Measurements from ENCODE around the gene CREBZF. TPM values are rescaled to one million over a fixed set of nuclear protein-coding genes. Genes with fewer than 3 reads are reported as not detected.

Gene CREBZF
- total and polyA plus RNA-seq, 9 of the 15 experiments (the other 6 are each of a cell fraction or from before 2014, with no cell fraction given) = 7.2 to 70.2 (median 40.5) TPM

DNA sequence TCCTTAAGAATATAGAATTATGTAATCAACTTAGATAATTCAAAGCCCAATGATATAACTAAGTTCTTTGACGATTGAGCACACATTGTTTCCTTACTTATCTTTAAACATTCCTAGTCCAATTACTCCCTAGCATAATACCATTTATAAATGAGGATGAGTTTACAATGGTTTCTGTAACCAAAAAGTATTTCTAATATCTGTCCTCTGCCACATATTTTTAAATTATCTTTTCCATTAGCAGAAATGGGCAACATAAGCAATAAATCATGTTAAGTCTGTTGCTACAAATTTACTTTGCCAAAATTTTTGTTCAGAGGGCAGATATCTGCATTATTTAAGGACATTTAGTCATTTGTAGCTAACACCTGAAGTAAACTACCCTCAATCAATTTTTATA, 6.7 kb downstream of the CREBZF start (continued):
- TF ChIP-seq REST (IDR thresholded peaks at IDR 0.05; ENCODE audit: borderline replicate concordance) (no peak), REST (CRISPR knock-in tag; IDR thresholded peaks at IDR 0.05; ENCODE audit: low read depth) (no peak)

DNA sequence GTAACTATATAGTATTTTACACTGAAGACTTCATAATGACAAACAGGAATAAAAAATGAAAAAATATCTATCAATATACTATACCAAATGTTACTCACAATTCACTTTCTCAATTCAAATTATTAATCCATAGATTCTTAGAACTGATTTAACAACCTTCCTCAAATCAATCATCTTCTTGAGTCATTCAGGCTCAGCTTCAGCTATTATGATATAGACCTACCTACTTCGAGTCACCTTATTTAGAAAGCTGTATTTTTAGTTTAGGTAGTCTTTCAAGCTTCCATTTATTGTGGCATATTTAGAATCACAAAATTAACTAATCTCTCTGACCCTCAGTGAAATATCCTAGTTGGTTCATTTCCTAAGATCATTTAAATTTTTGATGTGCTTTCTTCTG, 8.2 kb downstream of the CREBZF start:
- CTCF ChIA-PET (ENCODE audit: low intra/inter-chr PET ratio) = no interaction called here
- TF ChIP-seq NCOA2 (IDR thresholded peaks at IDR 0.05; ENCODE audit: partially characterized antibody in 2 of 2) (no peak), CHD1 (IDR thresholded peaks at IDR 0.05; ENCODE audit: low read length) (no peak), POLR2A (conservative IDR thresholded peaks at IDR 0.05) (peak; percentile 31; the same call in 1 of the 2 replicates)
- no peaks in the 10 kb centered on the region for H3K9me3 ChIP-seq (replicated peaks; ENCODE audit: control insufficient read depth, insufficient read depth, low read depth, low read length)
- no peaks in the 10 kb centered on the region for H3K27me3 ChIP-seq (ENCODE audit: control insufficient read depth in 2 of 2, insufficient read depth in 2 of 2, low read length in 2 of 2)
- ATAC-seq (no peak), DNase-seq (ENCODE audit: extremely low read depth in 1 of 4, low spot score in 3 of 4) (no peak), FAIRE-seq (no peak)
- no peak overlapping the region for H3K4me3 ChIP-seq
- intact Hi-C loops (cut with micrococcal nuclease) (no loop called here), in situ Hi-C loops (cut with MboI) (no loop called here)
- no peak overlapping the region for H3K4me2 ChIP-seq (ENCODE audit: insufficient read depth, low read length)
- no peaks in the 10 kb centered on the region for H3K9me1 ChIP-seq (ENCODE audit: control insufficient read depth, insufficient read depth, low read length)
- H3K36me3 ChIP-seq (ENCODE audit: control insufficient read depth, insufficient read depth, low read length) = peaks cover 84% of the 10 kb centered on the region
- H3K9ac ChIP-seq (ENCODE audit: insufficient read depth in 1 of 2, low read depth in 2 of 2, low read length in 2 of 2) = no peak overlapping the region
- WGBS (ENCODE audit: insufficient coverage, low coverage, missing lambda C conversion rate) = 82% methylated on average over 1 of the region's 1 CpG
- no TSS peak for BruUV-seq (replicated peaks)
- no peak overlapping the region for H3K27ac ChIP-seq (ENCODE audit: extremely low read depth, low read depth, low read length)
- POLR2A ChIA-PET = interaction anchor here (0.9 to 10.1 kb wide), 2 partner anchors 6 to 8 kb away, joined by 4 to 145 read pairs; partner anchors contain the start of genes CREBZF and TMEM126A
- H3K79me2 ChIP-seq (ENCODE audit: control insufficient read depth, insufficient read depth, low read length) = peaks cover 76% of the 10 kb centered on the region
- H2AFZ ChIP-seq (ENCODE audit: low read depth, low read length) = no peak overlapping the region
- peaks cover 5 to 24% of the 10 kb centered on the region in 2 experiments; a peak in 4 of 5 replicates for H3K4me1 ChIP-seq (replicated peaks in 1 of 2; ENCODE audit: control insufficient read depth in 2 of 2, insufficient read depth in 2 of 2, low read length in 2 of 2)
- peaks cover 4% of the 10 kb centered on the region; the same call in 1 of the 2 replicates for H4K20me1 ChIP-seq (replicated peaks; ENCODE audit: control insufficient read depth, insufficient read depth, low read length)

Data from K562 (cell line).